GM18508 (cell line): ENCODE measurements around the gene DOCK10.

Source experiments
- ATAC-seq: cut with Tn5 transposase; IDR thresholded peaks from one replicate; pipeline ENCODE4 v1.9.1; 2021; ENCODE audit warnings: moderate number of reproducible peaks; ENCODE audit not compliant: insufficient read depth, unreplicated experiment

DOCK10 gene

DNA sequence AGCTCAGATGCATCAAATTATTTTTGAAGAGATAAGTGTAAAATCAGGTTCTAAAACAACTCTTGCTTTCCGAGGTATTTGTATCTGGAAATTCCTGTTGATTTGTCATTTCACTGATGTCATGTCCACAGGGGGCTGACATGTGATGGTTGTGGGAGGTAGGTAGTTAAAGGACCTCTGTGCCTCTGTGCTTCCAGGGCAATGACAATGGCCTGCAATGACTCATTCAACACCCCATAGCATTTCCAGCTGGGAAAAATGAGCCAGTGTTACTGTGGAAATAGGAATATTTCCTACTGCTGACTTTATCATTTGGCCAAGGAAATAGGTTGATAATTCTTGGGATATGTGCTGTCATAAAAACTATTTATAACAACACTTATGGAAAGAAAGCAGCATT is 239.9 kb downstream of the DOCK10 start:
- no peak for ATAC-seq

DNA sequence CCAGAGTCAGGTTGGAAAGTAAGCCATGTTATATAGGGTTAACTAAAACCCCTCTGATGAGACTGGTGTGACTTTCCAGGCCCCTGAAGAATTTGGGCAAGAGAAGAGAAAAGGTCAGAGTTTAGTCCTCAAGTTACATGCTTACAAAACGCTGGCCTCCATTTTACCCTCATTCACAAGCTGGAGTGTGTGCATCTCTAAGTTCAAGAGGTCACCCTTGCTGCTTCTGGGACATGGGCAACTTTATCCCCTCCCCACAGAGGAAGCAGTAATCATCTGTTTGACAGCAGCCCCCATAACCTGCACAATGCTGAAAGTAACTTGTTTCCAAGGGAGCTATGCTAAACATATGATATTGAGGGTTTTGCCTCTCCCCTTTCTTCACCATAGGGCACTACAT is 240.9 kb downstream of the DOCK10 start:
- ATAC-seq = no peak

DNA sequence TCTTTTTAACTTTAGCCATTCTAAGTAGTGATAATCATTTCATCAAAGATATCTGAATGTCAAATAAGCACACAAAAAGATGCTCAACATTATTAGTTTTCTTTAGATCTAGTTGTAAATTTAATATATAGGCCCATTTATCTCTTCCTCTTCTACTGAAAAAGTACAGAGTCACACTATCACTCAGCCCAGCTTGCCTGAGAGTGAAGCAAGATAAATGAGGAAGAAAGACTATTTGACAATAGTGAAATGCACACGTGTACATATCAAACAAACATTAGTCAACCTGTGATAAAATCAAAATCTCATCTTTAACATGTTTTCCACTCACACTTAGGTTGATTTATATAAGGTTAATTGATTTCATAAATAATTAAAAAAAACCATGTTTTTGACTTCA is 242.6 kb downstream of the DOCK10 start:
- ATAC-seq = no peak

DNA sequence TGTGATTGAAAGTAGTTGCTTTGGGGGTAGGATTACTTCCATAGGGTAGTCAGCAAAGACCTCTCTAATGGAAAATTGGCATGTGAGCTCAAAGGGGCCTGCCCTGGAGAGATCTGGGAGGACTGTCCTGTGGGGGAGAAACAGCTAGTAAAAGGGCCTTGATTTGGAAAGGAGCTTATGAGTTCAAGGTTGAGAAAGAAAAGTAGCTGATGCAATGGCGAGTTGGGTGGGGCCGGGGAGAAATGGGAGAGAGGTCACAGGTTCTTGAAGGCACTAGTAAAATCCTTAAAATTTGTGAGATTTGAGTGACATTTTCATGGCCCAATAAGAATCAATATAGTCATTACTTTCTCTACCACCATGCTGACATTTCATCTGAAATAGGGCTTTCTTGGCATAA is 244.1 kb downstream of the DOCK10 start:
- ATAC-seq = no peak

DNA sequence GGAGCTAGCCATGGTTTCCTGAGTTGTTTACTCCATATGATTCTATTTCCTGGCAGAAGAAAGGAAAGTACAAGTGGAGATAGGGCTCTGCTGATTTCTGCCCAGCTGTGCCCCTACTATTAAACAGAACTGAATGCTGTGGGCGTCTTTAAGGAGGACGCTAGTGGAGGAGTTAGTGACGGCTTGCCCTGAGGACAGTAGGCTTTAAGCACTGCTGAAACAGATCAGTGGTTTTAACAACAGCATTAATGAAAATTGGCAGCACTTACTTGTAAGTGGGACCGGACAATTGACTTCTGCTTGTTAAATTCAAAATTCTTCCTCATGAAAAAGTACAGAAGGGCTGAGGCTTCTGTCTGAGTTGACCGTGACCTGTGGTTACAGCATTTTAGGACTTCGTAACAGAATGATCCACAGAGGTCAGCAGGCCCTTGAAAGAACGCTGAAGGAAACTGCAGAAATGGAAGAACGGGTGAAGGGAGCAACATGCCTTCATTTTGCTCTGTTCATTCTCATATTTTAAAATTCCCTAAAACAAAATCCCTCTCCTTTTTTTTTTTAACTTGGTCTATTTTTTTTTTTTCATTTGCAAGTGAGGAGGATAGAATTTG is 245.5 kb downstream of the DOCK10 start:
- no peak for ATAC-seq

DNA sequence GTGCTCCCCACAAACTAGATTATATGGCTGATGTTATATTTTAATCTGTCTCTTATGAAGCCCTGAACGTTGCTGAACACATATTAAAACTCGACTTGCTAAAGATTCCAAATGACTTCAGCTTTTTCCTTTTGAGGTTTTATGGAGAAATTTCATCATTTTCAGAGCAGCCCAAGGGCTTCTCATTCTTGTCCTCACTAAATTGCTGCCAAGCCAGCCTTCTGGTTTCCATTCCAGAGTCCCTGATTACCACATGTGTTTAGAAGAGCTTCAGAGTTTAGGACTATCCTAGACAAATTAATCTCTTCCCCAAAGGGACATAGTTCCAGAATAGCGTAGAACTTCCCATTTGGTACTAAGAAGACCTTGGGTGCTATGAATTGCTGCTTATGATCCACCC is 248.3 kb downstream of the DOCK10 start:
- ATAC-seq = no peak

DNA sequence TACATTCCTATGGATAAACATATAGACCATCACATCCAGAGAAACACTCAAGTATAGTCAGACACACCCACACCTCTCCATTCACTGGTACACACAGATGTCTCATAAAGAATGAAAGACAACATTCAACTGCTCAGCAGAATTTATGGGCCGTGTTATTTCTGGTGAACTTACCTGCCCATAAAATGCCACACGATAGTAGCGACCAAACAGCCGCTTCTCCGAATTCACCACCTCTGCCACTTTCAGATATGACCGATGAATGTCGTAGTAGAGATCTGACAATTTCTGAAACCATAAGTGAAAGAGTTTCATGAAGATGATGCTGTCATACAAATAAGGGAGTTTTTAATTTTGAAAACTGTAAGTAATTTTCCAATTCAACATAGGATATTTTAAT is 255.4 kb downstream of the DOCK10 start:
- ATAC-seq = no peak

DNA sequence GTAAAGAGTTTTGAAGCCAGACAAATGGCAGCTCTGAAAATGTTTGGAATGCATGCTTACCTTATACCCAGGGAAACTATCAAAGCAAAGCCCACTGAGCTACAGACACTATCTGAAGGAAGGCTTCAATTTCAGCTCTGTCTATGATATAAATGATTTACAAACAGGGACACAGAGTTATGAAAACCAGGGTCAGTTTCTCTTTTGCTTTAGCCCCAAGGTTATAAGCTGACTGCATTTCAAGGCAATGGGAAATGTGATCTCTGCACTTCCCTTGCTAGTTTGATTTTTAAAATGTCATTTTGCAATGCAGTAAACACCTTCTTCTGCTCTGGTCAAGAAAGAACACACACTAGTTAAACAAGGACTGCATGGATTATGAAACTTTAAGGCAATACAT is 260.9 kb downstream of the DOCK10 start:
- peak; percentile 67 for ATAC-seq

DNA sequence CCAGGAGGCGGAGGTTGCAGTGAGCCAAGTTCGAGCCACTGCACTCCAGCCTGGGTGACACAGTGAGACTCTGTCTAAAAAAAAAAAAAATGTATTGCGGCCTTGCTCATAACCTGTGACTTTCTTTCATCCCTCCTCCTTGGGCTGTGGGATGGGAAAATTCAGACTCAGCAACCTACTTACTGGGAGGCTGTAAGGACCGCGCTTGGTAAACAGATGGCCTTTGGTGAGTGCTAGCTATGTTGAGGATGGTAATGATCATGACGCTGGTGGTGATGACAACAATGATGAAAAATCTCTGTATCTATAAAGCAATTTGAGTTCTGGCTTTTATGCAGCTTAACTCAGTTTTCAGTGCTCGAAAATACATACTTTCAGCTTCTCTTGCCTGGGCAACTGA is 261.4 kb downstream of the DOCK10 start:
- ATAC-seq = no peak

DNA sequence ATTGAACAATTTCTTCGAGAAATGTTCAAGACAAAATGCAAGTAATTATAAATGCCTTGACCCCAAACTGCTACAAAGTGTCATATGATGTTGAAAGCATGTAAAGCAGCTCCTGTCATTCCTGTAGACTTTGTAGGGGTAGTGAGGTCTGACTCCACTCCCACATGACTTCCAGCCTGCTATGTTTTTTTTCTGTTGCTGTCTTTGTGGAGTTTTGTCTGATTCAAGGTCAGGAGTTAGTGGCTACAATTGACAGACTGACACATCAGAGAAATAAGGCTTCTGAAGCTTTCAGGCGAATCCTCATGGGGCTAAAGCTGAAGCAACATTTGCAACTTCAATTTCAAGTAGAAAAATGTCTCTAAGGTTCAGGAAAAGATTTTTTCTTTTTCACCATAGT is 262.2 kb downstream of the DOCK10 start:
- no peak for ATAC-seq

DNA sequence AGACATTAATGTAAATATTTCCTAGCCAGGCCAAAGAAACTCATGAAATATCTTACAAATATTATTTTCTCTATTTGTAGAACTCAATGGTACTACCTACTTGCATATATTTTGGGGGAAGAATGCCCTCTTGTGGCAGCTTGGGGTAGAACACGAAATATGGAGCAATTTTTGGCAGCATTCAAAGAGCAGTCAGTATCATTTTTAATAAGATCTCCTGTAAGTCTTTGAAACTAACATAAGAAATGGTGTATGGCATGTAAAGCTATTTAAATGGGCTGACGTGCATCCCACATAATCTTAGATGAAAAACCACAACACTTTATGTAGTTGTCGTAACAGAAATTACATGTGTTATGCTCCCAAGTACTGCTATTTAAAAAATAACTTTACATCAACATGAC is 263.8 kb downstream of the DOCK10 start:
- ATAC-seq = no peak

DNA sequence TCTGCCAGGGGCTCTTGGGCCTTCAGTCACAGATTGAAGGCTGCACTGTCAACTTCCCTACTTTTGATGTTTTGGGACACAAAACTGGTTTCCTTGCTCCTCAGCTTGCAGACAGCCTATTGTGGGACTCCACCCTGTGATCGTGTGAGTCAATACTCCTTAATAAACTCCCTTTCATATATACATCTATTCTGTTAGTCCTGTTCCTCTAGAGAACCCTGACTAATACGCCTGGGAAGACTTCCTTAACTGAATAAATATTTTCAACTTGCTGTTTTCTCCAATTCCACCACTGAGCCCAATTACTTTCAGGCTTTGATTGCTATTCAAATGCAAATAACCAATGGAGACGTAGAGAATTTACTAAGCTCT is 264.7 kb downstream of the DOCK10 start:
- no peak for ATAC-seq

DNA sequence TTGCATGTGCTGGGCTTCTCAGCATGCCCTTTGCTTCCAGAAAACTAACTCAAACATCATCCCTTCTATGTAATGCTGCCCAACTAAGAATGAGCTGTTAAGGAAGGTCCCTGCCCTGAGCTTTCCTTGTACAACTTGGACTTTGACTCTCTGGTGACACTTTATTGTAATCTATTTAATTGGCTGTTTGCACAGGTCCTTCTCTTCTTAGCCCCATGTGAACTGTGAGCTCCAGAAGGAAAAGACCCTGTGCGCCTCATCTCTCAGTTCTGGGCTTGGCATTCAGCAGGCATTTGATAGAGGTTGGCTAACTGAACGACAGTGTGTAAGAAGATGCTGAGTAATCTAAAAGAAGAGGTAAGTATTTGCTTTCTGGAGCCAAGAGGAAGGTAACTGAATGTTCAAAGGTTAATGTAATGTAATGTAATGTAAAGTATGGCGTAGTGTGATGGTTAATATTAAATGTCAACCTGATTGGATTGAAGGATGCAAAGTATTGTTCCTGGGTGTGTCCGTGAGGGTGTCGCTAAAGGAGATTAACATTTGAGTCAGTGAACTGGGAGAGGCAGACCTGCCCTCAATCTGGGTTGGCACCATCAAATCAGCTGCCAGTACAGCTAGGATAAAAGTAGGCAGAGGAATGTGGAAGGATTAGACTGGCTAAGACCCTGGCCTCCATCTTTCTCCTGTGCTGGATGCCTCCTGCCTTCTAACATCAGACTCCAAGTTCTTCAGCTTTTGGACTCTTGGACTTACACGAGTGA is 265.3 kb downstream of the DOCK10 start:
- no peak for ATAC-seq

DNA sequence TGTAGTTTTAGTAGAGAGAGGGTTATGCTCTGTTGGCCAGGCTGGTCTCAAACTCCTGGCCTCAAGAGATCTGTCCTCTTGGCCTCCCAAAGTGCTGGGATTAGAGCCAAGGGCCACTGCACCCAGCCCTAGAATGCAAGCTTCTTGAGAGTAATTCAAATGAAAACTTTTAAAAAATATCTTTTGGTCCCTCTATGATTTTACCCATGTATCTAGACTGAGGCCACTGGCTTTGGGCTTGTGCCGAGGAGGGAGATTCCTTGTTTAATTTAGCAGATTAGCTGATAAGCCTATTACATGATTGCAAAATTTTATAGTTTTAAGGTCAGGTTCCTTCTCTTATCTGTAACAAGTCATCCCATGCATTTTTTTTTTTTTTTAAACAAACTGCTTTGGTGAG is 266.6 kb downstream of the DOCK10 start:
- no peak for ATAC-seq

DNA sequence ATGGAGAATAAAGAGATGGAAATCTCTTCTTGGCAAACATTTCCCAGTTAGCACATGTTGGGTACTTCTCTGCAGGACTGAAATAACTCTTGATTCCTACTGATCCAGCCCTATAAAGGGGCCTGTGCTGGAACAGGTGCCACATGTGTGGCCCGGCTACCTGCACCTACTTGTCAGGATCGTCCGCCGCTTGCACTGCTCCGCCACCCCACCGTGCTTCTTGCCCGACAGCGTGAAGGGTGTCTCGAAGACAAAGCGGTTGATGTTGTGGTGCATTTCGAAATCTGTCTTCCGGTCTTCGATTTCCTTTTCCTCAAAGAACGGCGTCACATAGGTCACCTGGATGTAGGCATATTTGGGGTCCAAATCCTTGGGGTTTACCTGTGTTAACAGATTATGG is 267.5 kb downstream of the DOCK10 start:
- ATAC-seq = no peak

DNA sequence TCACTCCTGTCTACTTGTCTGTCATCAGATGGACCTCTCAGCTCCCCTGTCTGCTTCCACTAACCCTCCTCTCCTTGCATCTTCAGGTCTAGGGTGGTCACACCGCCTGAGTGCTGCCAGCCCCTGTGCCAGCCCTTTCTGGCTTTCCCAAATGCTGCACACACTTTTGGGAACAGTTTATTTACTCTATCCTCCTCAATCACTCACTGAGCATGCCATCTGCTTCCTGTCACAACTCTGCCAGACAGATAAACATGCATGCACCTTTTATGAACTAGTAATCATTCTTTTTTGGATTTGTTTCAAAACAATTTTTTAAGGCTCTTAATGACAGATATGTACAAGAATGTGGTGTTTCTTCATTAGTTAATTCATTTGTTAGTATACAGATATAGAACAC is 269.8 kb downstream of the DOCK10 start:
- ATAC-seq = no peak

DNA sequence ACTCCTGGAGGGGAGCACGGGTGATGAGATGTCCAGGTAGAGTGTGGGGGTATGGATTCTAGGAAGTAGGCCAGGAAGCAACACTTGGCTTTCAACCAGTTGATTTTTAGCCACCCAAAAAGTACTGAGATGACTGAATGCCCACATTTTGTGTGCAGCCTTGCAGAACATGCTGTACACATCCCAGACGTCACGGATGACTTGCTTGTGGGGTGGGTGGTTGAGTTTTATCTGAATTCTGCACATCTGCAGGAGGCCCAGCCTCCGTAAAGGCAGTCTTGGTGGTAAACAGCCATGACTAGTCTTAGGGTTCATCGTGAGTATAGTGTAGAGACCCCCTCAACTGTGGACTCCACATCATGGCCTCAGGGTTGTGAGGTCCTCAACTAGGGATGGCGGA is 272.8 kb downstream of the DOCK10 start:
- peak; percentile 42 for ATAC-seq

DNA sequence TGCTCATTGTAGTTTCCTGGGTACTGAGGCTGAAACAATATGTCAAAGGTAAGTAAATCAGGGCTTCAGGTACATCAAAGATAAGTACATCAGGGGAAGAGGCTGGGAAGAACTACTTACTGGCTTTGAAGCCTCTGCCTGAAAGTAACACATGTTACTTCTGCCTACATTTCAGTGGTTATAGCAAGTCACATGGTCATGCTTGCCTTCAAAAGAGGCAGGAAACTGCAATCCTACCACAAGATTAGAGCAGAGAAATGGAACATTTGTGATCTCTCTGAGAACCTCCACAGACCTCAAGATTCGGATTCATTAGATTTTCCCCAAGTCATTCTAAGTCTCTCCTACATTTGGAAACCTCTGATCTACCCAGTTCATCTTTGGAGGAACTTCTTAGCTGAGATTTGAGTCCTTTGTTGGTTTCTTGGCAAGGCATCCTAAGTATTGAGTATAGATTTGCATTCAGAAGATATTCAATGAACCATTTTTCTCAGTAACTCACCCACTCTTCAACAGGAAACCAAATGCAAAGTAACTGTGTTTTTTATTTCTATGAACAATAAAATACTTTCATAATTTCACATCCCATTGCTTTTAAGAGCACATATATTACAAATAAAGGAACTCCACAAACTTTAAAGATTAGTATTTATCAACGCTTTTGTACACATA is 277.6 kb downstream of the DOCK10 start:
- ATAC-seq = peak; percentile 74

DNA sequence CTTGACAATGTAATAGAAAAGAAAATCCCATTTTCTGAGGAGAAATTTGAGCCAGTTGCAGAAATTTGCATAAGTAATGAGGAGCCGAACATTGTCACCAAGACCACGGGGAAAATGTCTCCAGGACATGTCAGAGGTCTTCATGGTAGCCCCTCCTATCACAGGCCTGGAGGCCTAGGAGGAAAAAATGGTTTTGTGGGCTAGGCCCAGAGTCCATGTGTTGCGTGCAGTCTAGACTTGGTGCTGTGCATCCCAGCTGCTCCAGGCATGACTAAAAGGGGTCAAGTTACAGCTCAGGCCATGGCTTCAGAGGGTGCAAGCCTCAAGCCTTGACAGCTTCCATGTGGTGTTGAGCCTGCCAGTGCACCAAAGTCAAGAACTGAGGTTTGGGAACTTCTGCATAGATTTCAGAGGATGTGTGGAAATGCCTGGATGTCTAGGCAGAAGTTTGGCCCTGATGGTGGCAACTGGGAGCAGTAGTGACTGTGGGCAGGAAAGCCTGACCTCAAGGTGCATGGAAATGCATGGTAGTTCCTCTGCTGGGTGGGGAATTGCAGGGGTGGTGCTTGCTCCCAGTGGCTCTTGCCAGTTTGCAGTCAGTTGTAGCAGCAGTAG is 284.2 kb downstream of the DOCK10 start:
- ATAC-seq = no peak

DNA sequence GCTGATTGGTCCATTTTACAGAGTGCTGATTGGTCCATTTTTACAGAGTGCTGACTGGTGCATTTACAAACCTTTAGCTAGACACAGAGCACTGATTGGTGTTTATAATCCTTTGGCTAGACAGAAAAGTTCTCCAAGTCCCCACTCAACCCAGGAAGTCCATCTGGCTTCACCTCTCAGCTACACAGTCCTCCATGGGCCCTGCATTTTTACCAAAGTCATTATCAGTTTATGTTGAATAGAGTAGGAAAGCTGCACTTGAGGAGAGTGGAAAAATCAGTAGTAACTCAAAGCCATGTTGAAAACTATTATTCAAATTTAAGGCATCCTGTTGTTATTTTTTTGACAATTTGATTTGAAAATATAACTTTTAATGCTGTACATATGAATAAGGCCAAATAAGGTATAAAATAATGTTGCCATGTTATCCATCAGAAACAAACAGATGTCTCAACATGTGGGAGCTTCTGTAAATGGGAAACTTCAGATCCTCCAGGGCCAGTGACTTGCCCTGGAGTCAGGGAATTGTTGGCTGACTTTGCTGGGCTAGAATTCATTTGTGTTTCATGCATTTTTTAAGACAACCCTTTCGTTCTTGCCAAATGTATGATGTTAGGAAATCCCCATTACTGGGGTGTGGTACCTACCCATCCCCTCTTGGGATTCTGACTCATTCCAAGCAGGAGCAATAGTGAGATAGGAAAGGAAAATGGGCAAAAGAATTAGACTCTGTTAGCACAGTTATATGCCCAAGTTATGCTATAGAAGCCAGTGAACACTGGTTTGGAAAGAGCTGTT is 288.3 kb downstream of the DOCK10 start:
- ATAC-seq = no peak
